ENCODE results near the gene MYLK.
A peak's percentile ranks its signal among the peaks of the same experiment; 100 is the strongest.

Gene MYLK

DNA sequence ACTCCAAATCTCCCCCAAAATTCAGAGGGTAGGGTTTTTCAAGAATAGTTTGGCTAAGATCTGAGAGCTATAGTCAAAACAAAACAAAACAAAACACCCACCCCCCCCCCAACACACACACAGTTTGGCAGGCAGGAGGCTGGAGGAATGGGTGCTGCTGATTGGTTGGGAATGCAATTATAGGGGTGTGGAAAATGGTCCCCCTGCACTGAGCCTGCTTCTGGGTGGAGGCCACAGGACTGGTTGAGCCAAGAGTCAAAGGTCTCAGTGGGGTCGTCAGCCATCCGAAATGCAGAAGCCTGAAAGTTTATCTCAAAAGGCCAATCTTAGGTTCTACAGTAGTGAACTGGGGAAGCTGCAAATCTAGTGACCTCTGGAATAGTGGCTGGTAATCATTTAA is 296.7 kb downstream of the MYLK start:
- TF ChIP-seq, protein P1, sequence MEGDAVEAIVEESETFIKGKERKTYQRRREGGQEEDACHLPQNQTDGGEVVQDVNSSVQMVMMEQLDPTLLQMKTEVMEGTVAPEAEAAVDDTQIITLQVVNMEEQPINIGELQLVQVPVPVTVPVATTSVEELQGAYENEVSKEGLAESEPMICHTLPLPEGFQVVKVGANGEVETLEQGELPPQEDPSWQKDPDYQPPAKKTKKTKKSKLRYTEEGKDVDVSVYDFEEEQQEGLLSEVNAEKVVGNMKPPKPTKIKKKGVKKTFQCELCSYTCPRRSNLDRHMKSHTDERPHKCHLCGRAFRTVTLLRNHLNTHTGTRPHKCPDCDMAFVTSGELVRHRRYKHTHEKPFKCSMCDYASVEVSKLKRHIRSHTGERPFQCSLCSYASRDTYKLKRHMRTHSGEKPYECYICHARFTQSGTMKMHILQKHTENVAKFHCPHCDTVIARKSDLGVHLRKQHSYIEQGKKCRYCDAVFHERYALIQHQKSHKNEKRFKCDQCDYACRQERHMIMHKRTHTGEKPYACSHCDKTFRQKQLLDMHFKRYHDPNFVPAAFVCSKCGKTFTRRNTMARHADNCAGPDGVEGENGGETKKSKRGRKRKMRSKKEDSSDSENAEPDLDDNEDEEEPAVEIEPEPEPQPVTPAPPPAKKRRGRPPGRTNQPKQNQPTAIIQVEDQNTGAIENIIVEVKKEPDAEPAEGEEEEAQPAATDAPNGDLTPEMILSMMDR (IDR thresholded peaks at IDR 0.05; ENCODE audit: insufficient read depth, low read length, poor library complexity, severe bottlenecking) = no peak
- no peak overlapping the region for H3K4me3 ChIP-seq (replicated peaks; ENCODE audit: low read depth, low read length)
- H3K27me3 ChIP-seq (replicated peaks; ENCODE audit: control insufficient read depth, insufficient read depth, low read length) = no peaks in the 10 kb centered on the region
- no peak for DNase-seq (ENCODE audit: extremely low read depth, insufficient read length)
- H3K36me3 ChIP-seq (ENCODE audit: control insufficient read depth, insufficient read depth, low read length) = peaks cover 2% of the 10 kb centered on the region

DNA sequence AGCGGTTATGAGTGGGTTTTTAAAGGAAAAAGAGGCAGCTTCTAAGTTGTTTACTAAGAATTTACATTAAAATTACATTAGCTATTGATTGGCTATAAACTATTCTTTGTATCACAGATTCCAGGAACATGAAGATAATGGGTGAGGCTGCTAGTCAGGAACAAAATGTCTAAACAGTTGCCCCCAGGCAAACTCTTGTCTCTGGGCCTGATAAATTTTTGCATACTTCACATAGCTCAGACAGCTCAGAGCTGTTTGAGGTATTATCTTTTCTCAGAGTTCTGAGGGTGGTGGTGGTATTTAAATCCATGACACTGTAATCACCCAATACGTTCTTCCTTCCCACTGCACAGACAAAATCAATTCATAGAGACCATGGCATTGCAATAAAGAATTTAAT is 297.2 kb downstream of the MYLK start:
- Histone ChIP-seq H3K27me3 (replicated peaks; ENCODE audit: control insufficient read depth, insufficient read depth, low read length) (no peaks in the 10 kb centered on the region), H3K36me3 (ENCODE audit: control insufficient read depth, insufficient read depth, low read length) (peaks cover 2% of the 10 kb centered on the region), H3K4me3 (replicated peaks; ENCODE audit: low read depth, low read length) (no peak overlapping the region)
- DNase-seq (ENCODE audit: extremely low read depth, insufficient read length) = no peak
- TF ChIP-seq, protein P1 (IDR thresholded peaks at IDR 0.05; ENCODE audit: insufficient read depth, low read length, poor library complexity, severe bottlenecking) = no peak

DNA sequence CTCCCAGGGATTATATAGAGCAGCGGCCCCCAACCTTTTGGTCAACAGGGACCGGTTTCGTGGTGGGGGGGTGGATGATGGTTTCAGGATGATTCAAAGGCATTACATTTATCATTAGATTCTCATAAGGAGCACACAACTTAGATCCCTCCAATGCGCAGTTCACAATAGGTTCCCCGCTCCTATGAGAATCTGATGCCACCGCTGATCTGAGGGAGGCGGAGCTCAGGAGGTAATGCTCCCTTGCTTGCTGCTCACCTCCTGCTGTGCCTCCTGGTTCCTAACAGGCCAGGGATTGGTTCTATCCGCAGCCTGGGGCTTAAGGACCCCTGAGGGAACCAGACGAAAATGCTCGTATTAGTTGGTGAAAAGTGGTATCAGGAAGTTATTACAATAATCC is 298.0 kb downstream of the MYLK start:
- TF ChIP-seq, protein P1 (IDR thresholded peaks at IDR 0.05; ENCODE audit: insufficient read depth, low read length, poor library complexity, severe bottlenecking) = no peak
- H3K4me3 ChIP-seq (replicated peaks; ENCODE audit: low read depth, low read length) = peak overlapping the region; percentile 87
- no peaks in the 10 kb centered on the region for H3K27me3 ChIP-seq (replicated peaks; ENCODE audit: control insufficient read depth, insufficient read depth, low read length)
- peaks cover 5% of the 10 kb centered on the region for H3K36me3 ChIP-seq (ENCODE audit: control insufficient read depth, insufficient read depth, low read length)
- peak; percentile 45 for DNase-seq (ENCODE audit: extremely low read depth, insufficient read length)

DNA sequence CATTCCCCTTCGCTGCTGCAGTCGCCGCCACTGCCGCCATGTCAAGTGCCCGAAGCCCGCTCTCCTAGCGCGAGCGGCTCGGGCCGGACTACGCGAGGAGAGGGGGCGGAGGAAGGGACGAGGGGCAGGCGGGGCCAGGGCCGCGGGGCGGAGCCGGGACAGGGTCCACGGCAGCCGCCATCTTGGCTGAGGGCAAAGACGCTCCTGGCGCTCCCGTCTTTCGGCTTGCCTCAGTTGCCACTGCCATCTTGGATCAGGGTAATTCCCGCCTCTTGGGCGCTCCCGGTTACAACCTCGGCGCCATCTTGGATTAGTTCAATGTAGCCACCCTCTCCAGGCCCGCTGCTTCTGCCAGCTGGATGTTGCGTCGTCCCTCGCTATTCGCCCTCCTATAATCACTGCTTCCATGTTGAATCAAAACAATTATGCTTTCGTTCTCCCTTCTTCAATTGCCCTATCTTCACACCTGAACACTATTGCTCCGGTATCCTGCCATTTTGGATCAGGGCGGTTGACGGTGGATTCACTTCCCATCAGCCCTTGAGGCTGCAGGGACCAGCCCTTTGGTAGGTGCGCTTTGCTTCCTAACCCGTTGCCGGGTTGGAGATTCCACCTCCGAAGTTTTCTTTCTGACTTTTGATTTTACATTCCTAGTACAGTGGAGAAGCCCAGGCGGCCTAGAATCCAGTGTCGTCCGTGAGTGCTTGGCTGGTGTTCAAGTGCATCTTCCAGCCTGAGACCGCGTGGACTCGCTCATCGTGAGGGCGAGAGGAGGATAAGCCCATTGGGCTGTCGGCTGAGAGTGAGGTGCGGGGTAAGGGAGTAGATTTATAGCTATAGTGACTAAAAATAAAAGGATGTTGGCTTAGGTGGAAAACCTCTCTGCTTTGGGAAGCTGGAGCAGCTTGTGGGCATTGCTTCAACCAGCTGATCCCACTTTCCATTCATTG is 298.9 kb downstream of the MYLK start, which contains the start of gene HACD2:
Gene HACD2, minus strand, starts transcription at position 66 of the 950 bp plus-strand sequence. Its CDS starts 26 bp downstream, at position 40.
- DNase-seq (ENCODE audit: extremely low read depth, insufficient read length) = peak; percentile 98
- H3K4me3 ChIP-seq (replicated peaks; ENCODE audit: low read depth, low read length) = peak within 1 kb of the TSS; percentile 87
- TF ChIP-seq, protein P1 (IDR thresholded peaks at IDR 0.05; ENCODE audit: insufficient read depth, low read length, poor library complexity, severe bottlenecking) = no peak
- H3K27me3 ChIP-seq (replicated peaks; ENCODE audit: control insufficient read depth, insufficient read depth, low read length) = no peaks in the 10 kb centered on the region
- peaks cover 3% of the 10 kb centered on the region for H3K36me3 ChIP-seq (ENCODE audit: control insufficient read depth, insufficient read depth, low read length)

DNA sequence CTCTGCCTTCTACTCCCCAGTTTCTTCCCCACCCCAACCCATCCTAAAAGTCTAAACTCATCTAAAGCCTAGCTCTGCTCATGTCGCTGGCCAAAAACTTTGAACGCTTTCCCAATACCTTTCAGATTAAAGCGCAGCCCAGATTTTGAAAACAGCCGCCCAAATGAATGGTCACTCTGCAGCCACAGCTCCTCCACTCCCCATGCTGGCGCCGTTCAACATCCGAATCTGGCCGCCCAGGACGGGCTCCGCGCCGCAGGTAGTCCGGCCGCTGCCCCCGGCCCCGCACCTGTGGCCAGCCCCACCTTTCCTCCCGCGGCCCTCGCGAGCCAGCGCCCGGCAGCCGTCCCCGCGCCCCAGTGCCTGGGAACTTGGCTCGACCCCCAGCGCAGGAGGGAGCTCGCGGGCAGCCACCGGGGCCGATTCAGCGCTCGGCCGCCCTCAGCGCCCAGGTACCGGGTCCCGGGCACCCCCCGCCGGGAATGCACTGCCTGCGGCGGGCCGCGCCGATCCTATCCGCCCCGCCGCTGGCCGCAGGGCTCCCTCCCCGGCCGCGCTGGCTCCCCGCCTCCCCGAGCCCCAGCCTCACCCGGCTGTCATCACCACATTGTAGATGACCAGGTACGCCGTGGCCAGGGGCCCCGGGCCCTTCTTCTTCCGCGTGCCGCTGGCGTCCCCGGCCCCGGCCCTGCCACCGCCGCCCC is 299.7 kb downstream of the MYLK start:
- peaks cover 3% of the 10 kb centered on the region for H3K36me3 ChIP-seq (ENCODE audit: control insufficient read depth, insufficient read depth, low read length)
- DNase-seq (ENCODE audit: extremely low read depth, insufficient read length) = no peak
- no peaks in the 10 kb centered on the region for H3K27me3 ChIP-seq (replicated peaks; ENCODE audit: control insufficient read depth, insufficient read depth, low read length)
- peak overlapping the region; percentile 87 for H3K4me3 ChIP-seq (replicated peaks; ENCODE audit: low read depth, low read length)
- TF ChIP-seq, protein P1 (IDR thresholded peaks at IDR 0.05; ENCODE audit: insufficient read depth, low read length, poor library complexity, severe bottlenecking) = no peak

All from GM06990 (cell line).